A549 treated with GW870086 at 1 μM for 4 hours (cell line): ENCODE data around the gene TXNIP. TPM values are rescaled to one million over a fixed set of nuclear protein-coding genes. Genes with fewer than 3 reads are reported as not detected.

Experiments used
- total RNA-seq: library from RNA; stranded (reverse); fragments of 200-300 nt; extraction: Qiagen RNA extraction; gene quantifications from 5 replicates; pipeline ENCODE4 v1.2.3, GENCODE V29; 2022; ENCODE audit warnings: low read depth

Gene TXNIP, protein sequence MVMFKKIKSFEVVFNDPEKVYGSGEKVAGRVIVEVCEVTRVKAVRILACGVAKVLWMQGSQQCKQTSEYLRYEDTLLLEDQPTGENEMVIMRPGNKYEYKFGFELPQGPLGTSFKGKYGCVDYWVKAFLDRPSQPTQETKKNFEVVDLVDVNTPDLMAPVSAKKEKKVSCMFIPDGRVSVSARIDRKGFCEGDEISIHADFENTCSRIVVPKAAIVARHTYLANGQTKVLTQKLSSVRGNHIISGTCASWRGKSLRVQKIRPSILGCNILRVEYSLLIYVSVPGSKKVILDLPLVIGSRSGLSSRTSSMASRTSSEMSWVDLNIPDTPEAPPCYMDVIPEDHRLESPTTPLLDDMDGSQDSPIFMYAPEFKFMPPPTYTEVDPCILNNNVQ
- 0.23 to 0.39 TPM (median 0.32 TPM) in 5 replicates for total RNA-seq

GRCh38 chr1:145996433-145997015 is at the start of gene TXNIP:
Gene TXNIP, minus strand, starts transcription at chr1:145996579. Its CDS starts 313 bp downstream, at chr1:145996266.

DNA sequence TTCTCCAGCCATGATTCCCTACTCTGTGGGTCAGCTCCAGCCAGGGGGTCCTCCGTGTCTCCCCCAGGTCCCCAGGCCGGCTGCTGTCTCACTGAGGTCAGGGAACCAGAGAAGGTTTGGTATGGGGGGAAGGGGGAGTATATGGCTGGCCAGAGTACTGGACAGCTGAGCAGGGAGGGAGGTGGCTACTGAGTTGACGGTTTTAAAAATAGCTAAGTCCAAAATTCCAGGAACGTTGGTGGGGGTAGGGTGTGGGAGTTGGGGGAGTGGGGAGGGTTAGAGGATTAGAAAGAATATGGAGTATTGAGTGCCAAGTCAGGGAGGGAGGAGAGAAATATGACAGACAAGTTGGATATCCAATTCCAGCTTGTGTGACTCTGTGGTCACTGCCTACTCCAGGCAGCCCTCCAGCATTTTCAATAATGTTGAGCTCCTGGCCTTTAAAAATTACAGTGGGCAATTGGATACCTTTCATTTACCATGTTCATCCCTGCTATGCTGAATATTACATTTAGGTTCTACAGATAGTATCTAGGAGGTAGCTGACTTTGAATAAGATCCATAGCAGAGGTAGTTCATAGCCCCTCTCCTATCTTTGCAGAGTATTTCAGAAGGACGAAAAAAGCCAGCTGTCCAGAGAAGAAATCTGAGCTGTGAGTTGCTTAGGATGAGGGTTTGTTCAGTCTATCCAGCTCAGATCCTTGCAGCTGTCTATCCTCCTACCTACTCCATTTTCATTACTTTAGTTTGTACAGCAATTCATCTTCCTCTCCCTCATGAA is 25.4 kb upstream of the TXNIP start, which contains the start of gene HJV:
HJV (minus strand) TSS at position 114 of the 781 bp plus-strand sequence. CDS start 1,504 bp downstream, outside the sequence.

DNA sequence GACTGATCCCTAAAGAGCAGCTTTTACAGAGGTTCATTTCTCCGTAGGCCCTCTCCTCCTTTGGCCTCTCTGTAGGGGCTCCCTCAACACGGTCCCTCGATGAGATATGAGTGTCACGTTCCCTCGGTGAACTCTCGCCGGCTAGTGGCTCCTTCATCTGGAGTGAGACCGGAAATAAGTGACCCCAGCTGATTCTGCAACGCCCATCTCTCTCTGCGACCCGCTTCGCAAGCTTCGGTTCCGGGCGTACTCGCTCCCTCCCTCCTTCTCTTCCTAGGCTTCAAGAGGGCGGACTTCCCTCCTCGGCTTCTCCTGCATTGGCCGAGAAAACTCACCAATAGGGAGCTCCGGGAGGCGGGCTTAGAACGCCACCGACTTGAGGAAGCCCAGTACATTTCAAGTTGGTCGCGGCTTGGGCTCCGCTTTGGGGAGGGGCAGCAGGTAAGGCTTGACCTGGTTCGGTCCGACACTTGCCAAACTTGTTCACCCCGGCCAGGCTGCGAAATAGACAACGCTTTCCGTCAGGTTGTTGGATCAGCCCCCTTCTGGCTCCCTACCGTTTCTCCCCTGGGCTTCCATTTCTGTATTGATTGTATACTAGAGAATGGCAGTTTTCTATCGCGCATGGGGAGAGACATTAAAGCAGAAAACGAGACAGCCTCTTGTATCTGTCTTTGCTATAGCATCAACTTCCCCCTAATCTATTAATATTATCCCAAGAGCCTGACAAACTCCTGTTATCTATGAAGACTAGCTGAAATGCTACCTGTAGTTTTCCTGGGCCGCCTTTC is 31.9 kb downstream of the TXNIP start, which contains the start of the genes ANKRD34A and POLR3GL:
ANKRD34A (minus strand) TSS at position 248 of the 791 bp plus-strand sequence. CDS start 2,816 bp downstream, outside the sequence.
POLR3GL (plus strand) TSS at position 363 of the 791 bp plus-strand sequence. CDS start 10,176 bp downstream, outside the sequence.

DNA sequence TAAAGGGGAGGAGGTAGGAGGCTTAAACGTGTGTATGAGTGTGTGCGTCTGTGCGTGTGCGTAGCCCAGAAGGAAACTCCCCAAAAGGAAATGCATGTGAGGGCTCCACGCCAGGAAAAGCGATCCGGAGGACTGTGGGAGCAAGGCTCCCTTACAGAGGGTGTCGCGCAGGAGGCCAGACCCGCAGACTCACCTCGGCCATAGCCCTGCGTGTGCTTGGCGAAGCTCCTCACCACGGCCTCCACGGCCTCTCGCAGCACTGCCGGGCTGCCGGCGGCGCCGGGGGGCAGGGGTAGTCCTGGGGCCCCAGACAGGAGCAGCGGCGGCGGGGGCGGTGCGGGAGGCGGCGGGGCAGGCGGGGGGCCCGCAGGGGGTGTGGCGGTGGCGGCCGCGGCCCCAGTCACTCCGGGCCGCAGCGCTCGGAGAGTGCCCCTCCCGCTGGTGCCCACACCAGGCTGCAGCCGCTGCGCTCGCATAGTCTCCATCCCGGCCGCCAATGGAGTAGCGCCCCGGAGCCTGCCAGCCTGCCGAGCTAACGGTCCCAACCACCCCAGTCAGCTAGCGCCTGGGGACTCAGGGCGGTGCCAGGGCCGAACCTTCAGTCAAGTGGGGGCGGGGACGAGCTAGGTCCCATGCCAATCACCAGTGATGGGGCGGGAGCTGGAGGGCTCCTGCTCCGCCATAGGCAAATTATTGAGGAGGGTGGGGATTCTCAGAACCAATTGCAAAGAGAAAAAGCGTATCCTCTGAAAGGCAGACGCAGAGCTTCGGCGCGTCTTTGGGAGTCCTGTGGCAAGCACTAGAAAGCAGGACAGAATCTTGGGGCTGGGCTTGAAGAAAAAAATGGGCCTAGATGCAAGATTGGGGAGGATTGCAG is 38.7 kb downstream of the TXNIP start, which contains the start of gene LIX1L:
LIX1L (minus strand) TSS at position 575 of the 877 bp plus-strand sequence; CDS start at position 485, 90 bp downstream.

Other genes with a start within 250 kb of the TXNIP start
- gene RNF115, start 172.5 kb downstream of the TXNIP start, total RNA-seq: 11.4 to 14.3 TPM (median 13.6 TPM) in 5 replicates
- gene POLR3C, start 172.4 kb downstream of the TXNIP start, total RNA-seq: 37.1 to 40.4 TPM (median 38.6 TPM) in 5 replicates
- 5.6 to 8.0 TPM (median 5.7 TPM) in 5 replicates for gene NUDT17, start 150.9 kb downstream of the TXNIP start, total RNA-seq
- gene PIAS3, start 137.5 kb downstream of the TXNIP start, total RNA-seq: 36.5 to 42.8 TPM (median 39.7 TPM) in 5 replicates
- gene ANKRD35, start 110.7 kb downstream of the TXNIP start, total RNA-seq: 0.06 to 0.09 TPM in 2 of 5 replicates, not detected in the others
- 0.58 to 1.6 TPM (median 1.3 TPM) in 5 replicates for gene ITGA10, start 86.5 kb downstream of the TXNIP start, total RNA-seq
- 29.3 to 37.4 TPM (median 33.8 TPM) in 5 replicates for gene PEX11B, start 77.9 kb downstream of the TXNIP start, total RNA-seq
- gene RBM8A, start 69.1 kb downstream of the TXNIP start, total RNA-seq: 213 to 244 TPM (median 222 TPM) in 5 replicates
- 9.0 to 11.6 TPM (median 11.1 TPM) in 5 replicates for gene LIX1L, start 38.6 kb downstream of the TXNIP start, total RNA-seq
- 0.17 to 0.37 TPM (median 0.21 TPM) in 5 replicates for gene ANKRD34A, start 32.0 kb downstream of the TXNIP start, total RNA-seq
- gene POLR3GL, start 31.9 kb downstream of the TXNIP start, total RNA-seq: 10.0 to 12.0 TPM (median 11.2 TPM) in 5 replicates
- gene HJV, start 25.2 kb upstream of the TXNIP start, total RNA-seq: not detected in 5 replicates
- 0.54 to 0.83 TPM (median 0.78 TPM) in 5 replicates for gene NBPF10, start 148.2 kb upstream of the TXNIP start, total RNA-seq
- gene NOTCH2NLA, start 232.4 kb upstream of the TXNIP start, total RNA-seq: 18.4 to 23.2 TPM (median 22.5 TPM) in 5 replicates